HuH-7.5 (cell line): ENCODE data around the gene PNMT.
"Not testable (repeated sequence)": the region's sequence is repeated elsewhere in the genome, so short reads cannot be mapped to it uniquely, and the experiment has no call there.

ENCODE experiments used
- DNase-seq: peaks from one replicate; pipeline ENCODE4 v3.0.0; 2011; ENCODE audit warnings: low spot score

The PNMT gene

DNA sequence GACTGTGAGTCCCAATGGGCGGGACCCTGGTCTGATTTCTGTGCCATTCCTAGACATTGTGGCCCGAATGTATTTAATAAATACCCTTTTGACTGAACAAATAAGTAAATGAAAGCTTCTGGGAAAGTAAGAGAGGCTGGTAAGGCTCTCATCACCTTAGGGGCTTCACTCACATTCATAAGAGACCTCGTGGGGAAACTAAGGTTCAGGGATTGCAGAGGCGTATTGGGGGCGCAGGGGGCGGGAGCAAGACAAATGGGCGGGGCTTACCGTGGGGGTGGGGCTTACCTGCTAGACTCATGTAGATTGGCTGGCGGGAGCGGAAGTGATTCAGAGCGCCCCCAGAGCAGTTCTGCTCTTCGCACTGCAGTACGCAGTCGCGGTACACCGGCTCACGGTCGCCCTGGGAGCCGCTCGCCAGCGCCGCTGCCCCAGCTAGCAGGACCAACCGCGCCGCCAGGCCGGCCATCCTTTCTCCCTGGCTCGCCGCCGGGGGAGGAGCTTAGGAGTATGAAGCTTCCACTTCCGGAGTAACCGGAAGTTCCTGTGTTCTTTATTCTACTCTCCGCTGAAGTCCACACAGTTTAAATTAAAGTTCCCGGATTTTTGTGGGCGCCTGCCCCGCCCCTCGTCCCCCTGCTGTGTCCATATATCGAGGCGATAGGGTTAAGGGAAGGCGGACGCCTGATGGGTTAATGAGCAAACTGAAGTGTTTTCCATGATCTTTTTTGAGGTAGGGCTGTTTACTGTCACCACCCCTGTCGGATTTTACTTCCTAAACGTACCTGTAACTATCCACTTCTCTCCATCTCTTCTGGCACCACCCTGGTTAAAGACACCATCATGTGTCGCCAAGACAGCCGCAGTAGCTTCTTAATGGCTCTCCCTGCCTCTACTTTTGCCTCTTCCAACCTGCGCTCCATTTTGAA lies 19.6 kb downstream of the PNMT start, which contains the start of gene PGAP3:
TSS of gene PGAP3 (minus strand) at position 512 of the 929 bp plus-strand sequence. CDS start at position 469, 43 bp downstream.
- DNase-seq, result peak; percentile 74

DNA sequence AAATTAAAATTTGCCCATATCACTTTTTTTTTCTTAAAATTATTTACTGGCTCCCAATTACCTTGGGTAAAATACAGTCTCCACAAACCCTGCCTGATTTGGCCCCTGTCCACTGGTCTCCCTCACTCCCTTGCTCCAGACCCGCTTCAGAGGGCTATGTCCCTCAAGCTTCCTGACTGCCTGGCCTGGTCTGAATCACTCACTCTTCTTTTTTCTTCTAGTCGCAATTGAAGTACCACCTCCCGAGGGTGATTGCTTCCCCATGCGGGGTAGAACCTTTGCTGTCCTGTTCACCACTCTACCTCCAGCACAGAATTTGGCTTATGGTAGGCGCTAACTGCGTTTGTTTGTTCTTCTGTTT lies 20.2 kb downstream of the PNMT start:
- DNase-seq, result no peak

DNA sequence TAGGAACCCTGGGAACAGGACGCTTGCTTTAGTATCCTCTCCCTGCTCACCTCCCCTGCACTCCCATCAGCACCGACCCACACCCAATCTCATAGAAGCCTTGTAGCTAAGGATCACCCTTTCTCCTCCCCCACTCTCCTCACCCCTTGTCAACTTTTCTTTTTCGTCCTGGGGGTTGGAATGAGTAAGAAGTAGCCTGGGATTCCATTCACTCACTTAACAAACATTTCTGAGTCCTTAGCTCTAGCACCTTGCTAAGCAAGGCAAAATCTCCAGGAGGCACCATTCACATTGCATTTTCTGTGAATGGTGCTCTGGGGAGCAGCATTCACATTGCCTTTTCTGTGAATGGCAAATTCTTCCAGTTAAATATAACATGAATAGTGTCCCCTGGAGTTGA lies 20.7 kb downstream of the PNMT start:
- DNase-seq, result no peak

DNA sequence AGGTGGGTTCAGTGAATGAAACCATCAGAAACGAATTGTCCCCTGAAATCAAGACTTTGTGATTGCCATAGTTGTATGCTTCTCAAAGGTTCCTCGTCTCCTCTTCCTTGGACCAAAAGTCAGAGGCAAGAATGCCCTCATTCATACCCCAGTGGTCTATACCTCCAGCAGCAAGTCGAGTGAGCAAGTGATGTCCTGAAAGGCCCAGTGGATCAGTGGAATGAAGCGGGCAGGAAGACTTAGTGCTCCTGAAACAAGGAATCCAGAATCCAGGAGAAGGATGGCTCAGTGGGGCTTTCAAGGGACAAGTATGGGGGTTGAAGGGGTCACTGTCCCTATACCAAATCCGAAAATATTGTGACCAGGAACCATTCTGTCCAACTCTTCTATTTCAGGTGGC lies 26.3 kb downstream of the PNMT start:
- no peak for DNase-seq

DNA sequence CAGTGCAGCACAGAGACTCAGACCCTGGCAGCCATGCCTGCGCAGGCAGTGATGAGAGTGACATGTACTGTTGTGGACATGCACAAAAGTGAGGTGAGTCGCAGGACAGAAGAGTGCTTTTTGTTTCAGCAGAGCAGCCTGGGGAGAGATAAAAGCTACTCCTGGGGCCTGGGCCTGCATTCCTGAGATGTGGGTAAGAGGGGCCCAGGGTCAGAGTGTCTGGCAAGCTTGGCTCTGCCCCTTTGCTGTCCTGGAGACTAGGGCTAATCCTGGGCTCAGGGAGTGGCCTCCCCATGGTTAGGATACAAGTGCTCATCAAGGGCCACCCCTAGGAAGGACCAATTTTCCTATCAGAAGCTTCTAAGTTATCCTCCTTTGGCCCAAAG lies 26.8 kb downstream of the PNMT start:
- DNase-seq, result no peak

DNA sequence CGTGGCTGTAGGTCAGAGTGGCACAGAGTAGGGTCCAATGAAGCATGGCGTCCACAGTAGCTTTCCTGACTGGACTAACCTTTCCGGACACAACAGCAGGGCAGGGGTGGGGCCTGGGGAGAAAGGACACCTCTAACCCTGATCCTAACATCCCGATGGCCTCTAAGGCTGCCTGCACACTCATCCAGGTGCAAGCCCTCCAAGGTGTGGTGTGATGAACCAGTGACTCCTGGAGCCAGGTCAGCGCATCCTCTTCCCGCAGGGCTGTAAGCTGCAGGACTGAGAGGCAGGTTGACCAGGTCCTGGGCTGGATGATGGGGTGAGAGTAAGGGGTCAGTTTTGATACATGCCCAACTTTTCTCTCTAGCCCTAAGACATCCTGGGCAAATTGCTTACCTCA lies 28.5 kb downstream of the PNMT start:
- no peak for DNase-seq

DNA sequence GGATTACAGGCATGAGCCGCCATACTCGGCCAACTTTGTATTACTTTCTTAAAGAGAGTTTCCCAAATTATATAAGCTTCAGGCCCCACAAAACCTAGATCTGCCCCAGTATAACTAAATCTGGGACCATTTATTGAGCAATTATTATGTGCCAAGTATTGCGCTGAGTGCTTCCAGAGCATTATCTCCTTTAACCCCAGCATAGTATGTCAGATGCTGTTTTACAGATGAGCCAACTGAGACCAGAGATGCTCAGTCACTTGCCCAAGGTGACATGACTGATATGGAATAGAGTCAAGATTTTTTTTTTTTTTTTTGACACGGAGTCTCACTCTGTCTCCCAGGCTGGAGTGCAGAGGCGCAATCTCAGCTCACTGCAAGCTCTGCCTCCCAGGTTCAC lies 29.7 kb downstream of the PNMT start:
- DNase-seq, result no peak

DNA sequence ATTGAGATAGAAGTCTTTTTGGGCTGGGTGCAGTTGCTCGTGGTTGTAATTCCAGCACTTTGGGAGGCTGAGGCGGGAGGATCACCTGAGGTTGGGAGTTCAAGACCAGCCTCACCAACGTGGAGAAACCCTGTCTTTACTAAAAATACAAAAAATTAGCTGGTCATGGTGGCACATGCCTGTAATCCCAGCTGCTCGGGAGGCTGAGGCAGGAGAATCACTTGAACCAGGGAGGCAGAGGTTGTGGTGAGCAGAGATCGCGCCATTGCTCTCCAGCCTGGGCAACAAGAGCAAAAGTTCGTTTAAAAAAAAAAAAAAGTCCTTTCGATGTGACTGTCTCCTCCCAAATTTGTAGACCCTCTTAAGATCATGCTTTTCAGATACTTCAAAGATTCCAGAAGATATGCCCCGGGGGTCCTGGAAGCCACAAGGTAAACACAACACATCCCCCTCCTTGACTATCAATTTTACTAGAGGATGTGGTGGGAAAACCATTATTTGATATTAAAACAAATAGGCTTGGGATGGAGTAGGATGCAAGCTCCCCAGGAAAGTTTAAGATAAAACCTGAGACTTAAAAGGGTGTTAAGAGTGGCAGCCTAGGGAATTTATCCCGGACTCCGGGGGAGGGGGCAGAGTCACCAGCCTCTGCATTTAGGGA lies 31.0 kb downstream of the PNMT start:
- not testable (repeated sequence) for DNase-seq

DNA sequence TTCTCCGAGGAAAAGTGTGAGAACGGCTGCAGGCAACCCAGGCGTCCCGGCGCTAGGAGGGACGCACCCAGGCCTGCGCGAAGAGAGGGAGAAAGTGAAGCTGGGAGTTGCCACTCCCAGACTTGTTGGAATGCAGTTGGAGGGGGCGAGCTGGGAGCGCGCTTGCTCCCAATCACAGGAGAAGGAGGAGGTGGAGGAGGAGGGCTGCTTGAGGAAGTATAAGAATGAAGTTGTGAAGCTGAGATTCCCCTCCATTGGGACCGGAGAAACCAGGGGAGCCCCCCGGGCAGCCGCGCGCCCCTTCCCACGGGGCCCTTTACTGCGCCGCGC lies 31.5 kb downstream of the PNMT start, which contains the start of gene ERBB2:
TSS of gene ERBB2 (plus strand) at position 247 of the 330 bp plus-strand sequence. CDS start 175 bp downstream, outside the sequence.
- DNase-seq, result peak; percentile 71

DNA sequence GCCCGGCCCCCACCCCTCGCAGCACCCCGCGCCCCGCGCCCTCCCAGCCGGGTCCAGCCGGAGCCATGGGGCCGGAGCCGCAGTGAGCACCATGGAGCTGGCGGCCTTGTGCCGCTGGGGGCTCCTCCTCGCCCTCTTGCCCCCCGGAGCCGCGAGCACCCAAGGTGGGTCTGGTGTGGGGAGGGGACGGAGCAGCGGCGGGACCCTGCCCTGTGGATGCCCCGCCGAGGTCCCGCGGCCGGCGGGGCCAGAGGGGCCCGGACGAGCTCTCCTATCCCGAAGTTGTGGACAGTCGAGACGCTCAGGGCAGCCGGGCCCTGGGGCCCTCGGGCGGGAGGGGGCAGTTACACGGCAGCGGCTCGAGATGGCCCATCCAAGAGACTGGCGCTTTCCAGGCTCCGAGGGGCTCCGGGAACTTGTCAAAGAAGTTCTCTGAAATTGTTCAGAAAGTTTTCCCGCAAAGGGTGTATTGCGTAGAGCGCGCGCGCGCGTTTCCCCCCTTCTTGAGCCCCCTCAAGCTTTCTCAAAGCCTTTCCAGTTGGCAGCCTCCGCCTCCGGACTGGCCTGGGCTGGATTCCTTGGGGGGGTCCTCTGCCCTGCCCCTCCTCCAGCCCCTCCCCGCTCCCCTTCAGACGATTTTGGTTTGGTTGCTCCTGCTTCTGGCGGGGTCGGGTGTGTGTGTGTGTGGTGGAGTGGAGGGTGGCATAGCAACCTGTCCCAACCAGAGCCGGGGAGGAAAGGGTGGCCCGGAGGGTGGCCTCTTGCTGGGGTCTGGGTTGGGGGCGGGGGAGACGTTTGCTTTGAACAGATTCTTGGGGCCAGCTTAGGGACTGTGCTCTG lies 32.1 kb downstream of the PNMT start:
- DNase-seq, result peak; percentile 55

DNA sequence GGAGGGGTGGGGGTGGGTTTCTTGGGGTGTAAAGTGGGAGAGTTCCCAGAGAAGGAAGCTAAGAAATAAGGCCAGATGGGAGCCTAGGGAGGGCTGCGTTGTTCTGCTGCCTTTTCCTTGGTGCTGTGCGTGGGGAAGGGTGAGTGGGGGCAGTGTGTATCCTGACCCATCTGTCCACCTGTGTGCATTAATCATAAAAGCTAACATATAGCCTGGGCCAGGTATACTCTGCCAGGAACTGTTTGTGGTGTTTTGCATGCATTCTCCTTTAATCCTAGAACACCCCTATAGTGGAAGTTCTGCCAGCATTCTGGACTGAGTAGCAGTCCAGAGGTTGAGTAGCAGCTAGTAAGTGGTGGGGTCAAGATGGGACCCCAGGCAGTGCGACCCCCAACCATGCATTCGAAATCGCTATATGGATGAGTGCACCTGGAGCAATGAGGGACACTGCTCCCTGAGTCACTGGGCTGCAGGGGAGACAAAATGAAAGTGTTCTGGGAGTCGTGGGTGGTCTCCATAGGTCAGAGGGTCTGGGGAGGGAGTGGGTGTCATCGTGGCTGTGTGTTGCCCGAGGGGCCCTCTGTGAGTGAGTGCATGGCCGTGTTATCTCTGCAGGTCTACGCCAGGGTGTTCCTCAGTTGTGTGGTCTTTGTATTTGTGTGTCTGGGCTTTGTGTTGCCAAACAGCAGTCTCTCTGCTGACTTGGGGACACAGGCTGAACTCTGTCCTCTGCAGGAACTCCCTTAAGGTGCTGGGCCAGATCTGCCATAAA lies 32.9 kb downstream of the PNMT start:
- DNase-seq, result peak; percentile 26

DNA sequence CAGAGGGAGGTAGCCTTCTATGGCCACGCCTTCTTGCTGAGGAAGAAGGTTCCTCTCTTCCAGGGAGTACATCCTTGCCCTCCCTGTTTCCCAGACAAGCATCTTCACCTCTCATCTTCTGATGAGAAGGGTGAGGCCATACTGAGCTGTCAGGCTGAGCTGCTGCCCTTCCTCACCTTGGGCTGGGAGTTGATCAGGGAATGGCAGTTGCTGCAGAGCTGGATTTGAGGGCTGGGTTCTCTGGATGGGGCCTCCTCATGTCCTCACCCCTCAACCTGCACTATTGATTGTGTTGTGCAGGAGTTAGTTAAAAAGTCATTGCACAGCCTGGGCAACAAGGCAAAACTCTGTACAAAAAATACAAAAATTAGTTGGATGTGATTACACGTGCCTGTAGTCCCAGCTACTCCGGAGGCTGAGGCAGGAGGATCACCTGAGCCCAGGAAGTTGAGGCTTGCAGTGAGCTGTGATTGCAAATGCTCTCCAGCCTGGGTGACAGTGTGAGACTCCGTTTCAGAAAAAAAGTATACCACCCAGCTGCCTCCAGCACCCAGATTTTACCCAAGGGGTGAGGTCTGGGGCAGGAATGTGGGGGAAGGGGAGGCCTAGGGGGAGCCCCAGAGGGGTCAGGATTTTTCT lies 33.6 kb downstream of the PNMT start:
- no peak for DNase-seq

DNA sequence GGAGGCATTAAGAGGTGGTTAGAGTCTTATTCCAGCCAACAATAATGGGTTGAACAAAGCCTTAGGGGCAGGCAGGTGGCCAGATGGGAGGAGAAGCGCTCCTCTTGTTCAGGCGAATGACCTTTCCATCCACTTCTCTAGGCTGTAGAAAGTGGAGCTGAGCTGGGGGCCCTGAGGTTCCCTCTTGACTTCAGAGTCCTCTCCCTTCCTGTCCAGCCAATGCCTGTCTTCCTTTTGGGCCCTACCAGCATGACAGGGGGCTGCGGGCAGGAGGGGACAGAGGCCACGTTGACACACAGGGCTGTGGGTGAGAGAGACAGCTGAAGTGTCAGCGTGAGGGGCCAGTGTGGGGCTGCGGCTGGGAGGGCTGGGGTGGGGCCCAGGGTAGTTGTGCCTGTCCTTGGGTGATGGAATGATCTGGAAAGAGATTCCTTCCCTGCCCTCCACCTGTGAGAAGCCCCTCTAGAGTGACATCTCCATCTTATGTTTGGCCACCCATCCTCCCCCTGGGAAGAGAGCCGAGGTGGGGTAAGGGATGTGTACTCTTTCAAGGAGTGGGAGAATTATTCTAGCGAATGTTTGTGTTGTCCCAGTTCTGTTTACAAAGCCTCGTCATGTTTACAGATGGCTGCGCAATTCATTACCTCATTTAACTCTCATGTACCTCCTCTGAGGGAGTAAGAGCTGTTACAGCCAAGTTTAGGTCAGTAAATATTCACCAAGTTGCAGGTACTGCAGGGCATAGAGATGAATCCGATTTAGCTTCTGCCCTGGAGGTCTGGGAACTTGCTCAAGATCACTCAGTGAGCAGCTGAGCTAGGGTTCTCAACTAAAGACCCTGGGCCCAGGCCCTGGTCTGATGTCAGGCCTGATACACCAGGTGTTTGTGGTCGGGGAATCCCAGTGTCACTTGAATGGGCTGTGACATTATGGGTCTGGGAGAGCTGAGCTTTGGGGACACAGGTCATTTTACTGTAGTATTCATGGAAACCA lies 34.9 kb downstream of the PNMT start:
- DNase-seq, result peak; percentile 78

DNA sequence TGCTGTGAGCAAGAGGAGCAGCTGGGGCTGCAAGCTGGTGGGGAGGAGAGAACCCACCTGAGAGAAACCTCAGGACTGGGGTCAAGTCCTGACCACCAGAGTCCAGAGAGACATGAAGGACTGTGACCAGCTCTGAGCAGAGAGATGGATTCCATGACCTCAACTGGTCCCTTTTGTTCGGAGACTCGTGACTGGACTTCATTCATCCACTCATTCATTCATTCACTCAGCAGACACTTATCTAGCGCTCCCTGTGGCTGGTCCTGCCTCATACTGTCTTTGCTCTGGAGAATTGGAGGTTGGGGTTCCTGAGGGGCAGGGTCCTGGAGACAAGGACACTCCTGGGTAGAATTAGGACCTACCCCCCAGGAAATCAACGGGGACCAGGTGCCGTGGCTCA lies 35.7 kb downstream of the PNMT start:
- DNase-seq, result no peak

DNA sequence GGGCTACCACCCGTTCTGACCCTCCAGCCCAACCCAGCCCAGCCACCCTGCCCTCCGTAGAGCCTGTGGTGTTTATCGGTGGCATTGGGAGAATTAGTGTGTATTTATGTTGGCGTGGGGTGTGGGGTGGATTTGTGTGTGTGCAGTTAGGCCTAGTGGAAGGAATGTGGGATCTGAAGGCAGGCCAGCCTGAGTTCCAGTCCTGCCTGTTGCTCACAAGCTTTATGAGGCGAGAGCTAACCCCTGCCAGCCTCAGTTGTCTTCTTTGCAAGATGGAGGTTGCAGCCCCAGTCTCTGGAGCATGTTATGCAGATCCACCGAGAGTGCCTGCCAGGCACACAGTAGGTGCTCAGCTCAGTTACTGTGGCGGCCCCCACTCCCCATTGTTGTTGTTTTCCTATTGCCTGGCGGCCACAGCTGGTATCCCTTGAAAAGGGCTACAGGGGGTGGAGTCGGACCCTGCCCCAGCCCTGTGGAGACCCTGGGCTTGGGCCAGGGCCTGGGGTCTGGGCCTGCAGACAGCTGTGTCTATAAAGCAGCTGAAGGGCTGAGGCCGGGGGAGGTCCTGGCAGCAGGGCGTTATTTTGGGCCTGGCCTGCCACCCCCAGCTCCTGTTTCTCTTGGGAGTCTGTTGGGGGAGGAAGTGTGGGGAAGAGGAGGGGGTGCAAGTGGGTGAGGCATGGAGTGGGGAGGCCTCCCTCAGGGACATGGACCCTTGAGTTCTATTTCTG lies 36.7 kb downstream of the PNMT start:
- no peak for DNase-seq

DNA sequence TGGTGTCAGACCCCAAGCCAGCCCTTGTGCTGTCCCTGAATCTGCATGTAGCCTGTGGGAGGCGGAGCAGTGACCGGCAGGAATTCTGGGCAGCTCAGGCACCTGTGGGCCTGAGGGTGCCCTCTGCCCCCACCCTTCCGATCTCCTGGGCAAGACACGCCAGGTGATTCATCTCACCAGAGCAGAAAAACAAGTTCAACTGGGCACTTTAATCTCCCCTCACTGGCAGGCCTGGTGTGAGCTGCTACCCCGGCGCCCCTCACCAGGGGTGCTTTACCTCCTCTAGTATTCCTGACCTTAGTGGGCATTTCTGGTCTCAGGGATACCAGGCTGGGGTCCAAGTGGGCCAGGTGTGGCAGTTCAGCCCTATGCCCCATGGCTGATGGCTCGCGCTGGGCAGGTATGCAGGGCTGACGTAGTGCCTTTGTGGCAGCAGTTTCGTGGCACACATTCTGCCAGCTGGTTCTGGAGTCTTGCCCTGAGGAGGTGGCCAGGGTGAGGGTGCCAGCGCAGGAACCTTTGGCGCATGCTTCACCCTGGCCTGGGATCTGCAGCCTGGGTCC lies 37.6 kb downstream of the PNMT start:
- no peak for DNase-seq

DNA sequence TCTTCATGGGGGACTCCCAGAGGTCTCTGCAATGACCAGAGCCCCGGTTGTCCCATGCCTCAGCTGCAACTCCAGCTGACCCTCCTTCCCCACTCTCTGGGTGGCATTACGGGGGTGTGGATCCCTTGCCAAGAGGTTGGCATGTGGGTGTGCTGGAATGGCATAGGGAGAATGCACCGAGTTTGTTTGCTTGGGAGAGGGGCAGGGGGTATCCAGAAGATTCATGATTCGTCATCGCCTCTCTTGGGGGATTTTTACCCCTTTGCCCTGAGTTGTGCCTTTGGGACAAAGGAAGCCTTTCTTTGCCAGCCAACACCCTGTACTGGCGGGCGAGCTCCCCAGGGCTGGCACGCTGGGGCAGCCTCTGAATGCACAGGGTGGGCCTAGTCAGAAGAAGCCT lies 38.1 kb downstream of the PNMT start:
- no peak for DNase-seq

DNA sequence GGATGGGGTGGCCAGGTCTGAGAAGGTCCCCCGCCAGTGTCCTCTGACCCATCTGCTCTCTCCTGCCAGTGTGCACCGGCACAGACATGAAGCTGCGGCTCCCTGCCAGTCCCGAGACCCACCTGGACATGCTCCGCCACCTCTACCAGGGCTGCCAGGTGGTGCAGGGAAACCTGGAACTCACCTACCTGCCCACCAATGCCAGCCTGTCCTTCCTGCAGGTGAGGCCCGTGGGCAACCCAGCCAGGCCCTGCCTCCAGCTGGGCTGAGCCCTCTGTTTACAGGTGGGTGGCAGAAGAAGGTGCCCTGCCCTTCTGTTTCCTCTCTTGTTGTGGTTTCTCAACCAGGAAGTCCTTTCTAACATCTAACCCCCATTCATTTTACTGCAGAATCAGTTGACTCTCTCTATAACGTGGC lies 38.7 kb downstream of the PNMT start:
- DNase-seq, result no peak
